Fibroblast of villous mesenchyme (primary cell): ENCODE measurements around the gene PLPPR2. TPM values are rescaled to one million over a fixed set of nuclear protein-coding genes. Genes with fewer than 3 reads are reported as not detected.

ENCODE experiments used
- DNase-seq: peaks from one replicate; pipeline ENCODE4 v3.0.0-alpha.2; 2010; ENCODE audit warnings: low read depth
- H3K4me3 ChIP-seq: 2 replicates; pipeline ENCODE4 v1.5.1; 2011; ENCODE audit warnings: low read depth, mild to moderate bottlenecking, low read length
- CTCF ChIP-seq: IDR thresholded peaks from 2 replicates; pipeline ENCODE4 v1.5.1; 2012; ENCODE audit warnings: low read depth, mild to moderate bottlenecking, low read length; ENCODE audit not compliant: insufficient read depth
- total RNA-seq: library from RNA; depleted of rRNA; stranded (reverse); fragments of >200 nt; gene quantifications from 2 replicates; pipeline ENCODE4 v1.2.3, GENCODE V29; 2012

The PLPPR2 gene
- total RNA-seq, 1 donor: 16.8 TPM

DNA sequence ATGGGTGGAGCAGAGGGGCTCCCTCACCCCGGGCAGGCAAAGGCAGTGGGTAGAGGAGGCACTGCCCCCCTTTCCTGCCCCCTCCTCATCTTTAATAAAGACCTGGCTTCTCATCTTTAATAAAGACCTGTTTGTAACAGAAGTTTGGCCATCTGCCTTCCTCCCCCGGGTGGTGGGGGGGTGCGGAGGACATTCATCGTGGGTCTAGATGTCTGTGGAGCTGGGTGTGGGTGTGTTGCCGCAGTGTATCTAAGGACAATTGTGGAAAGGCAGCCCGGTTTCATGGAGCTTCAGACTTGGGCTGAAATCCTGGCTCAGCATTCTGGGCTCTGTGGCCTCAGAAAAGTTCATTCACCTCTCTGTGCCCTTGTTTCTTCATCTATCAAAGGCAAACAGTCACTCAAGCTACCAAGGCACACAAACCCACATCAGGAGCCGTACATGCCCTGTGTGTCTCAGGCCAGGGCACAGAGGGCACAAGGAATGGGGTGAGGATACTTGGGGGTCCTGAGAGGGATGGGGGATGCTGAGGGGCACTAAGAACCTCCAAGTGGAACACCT lies 10.4 kb downstream of the PLPPR2 start:
- no peak overlapping the region for H3K4me3 ChIP-seq
- DNase-seq: no peak
- TF ChIP-seq CTCF: no peak

- no peak for DNase-seq
- TF ChIP-seq CTCF: no peak
- H3K4me3 ChIP-seq: no peak overlapping the region
These were observed 12.3 kb downstream of the PLPPR2 start for GRCh38 chr19:11367528-11367927.

GRCh38 chr19:11370744-11371143 lies 15.5 kb downstream of the PLPPR2 start:
- no peak overlapping the region for H3K4me3 ChIP-seq
- TF ChIP-seq CTCF: no peak
- DNase-seq: no peak

DNA sequence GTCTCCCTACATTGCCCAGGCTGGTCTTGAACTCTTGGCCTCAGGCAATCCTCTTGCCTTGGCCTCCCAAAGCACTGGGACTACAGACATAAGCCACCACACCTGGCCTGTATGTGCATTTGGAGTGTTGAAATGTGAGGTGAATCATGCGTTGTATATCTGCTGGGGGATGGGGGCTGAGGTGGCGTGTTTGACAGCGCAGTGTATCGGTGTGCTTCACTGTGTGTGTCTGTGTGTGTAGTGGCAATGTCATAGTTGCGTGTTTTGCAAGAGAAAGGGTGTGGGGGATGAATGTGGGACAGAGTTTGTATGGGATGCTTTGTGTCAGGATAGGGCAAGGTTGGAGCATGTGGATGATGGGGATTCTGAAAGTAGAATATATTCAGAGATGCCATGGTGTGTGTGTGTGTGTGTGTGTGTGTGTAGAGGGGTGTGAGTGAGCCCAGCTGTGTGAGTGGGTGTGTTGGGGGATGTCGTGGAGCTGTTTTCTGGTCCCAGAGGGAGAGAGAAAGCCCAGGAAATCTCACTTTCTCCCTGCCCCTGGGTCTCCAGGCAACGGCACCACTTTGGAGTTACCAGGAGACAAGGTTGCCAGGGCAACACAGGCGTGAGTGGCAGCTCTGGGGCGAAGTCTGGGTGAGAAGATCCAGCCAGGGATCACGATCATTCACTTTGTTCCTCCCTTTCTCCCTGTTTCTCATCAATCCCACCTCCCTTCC lies 18.1 kb downstream of the PLPPR2 start:
- DNase-seq: no peak
- TF ChIP-seq CTCF: no peak
- no peak overlapping the region for H3K4me3 ChIP-seq

DNA sequence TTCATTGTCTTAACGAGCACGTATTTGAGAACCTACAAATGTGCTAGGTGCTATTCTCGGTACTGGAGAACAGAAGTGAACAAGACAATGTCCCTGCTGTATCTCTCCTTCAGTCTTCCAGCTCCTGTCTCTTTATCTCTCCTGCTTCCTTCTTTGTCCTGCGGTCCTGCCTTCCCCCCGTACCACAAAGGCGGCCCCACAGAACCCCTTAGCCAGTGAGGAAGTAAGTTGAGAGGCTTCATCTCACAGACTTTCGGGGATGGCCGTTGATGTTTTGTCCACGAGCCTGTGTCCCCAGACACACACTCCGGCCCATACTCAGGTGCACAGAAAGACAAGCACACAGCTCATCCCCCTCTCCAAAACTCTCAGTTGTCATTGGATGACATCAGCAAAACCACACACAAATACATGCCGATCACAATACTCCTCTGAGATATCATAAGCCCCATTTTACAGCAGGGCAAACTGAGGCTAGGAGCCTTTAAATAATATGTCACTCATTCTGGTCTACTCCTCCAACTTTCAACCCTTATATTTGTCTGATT lies 18.7 kb downstream of the PLPPR2 start:
- DNase-seq: no peak
- TF ChIP-seq CTCF: no peak
- H3K4me3 ChIP-seq: peak overlapping the region; percentile 75

DNA sequence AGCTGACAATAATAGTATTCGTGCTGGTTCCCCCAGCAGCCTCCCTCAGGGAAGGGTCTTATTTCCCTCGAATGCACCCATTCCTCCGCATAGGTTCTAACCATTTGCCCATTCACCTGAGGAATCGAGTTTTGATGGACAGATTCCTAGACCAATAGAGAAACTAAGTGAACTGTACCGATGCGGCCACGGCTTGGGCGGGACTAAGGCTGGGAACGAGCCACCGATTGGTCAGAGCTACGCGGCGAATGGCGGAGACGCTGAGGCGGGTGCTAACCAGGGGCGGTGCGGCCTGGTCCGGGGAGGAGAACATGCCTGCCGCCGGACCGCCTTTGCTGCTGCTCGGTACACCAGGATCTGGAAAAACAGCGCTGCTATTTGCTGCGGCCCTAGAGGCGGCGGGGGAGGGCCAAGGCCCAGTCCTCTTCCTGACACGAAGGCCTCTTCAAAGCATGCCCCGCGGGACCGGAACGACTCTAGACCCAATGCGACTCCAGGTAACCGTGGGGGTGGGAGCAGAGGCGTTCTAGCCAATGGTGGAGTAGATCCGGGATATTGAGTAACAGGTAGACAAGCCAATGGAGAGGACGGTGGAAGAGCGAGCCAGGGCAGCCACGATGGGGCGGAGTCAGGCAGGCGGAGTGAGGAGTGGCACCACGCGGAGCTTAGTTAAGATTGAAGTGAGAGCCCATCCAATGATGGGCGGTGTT lies 19.4 kb downstream of the PLPPR2 start, which contains the start of gene SWSAP1:
Gene SWSAP1, plus strand, starts transcription at position 234 of the 710 bp plus-strand sequence. Its CDS starts 15 bp downstream, at position 249.
- H3K4me3 ChIP-seq: peak within 1 kb of the TSS; percentile 75
- DNase-seq: peak; percentile 100
- no peak for TF ChIP-seq CTCF
